Thymus (tissue), 11 donors: ENCODE measurements around the gene MUC12. TPM values are rescaled to one million over a fixed set of nuclear protein-coding genes. Genes with fewer than 3 reads are reported as not detected.
"Not testable (repeated sequence)": the region's sequence is repeated elsewhere in the genome, so short reads cannot be mapped to it uniquely, and the experiment has no call there.

Source experiments
- DNase-seq, 9 donors: peaks; one replicate each; pipeline ENCODE4 v3.0.0-alpha.2; 2013; ENCODE audit warnings: low spot score in 9 of 9, low read depth in 6 of 9, missing footprints in 1 of 9
- H3K27ac ChIP-seq, 2 donors: one replicate each; pipeline ENCODE4 v1.5.1; 2013; ENCODE audit warnings: control low read depth in 1 of 2, low read depth in 1 of 2, low read length in 1 of 2, mild to moderate bottlenecking in 1 of 2, moderate library complexity in 1 of 2
- H3K27me3 ChIP-seq, 2 donors: one replicate each; pipeline ENCODE4 v1.5.1; 2013; ENCODE audit warnings: low read length in 1 of 2; ENCODE audit not compliant: control insufficient read depth in 2 of 2, insufficient read depth in 1 of 2
- H3K36me3 ChIP-seq, 2 donors: one replicate each; pipeline ENCODE4 v1.5.1; 2013; ENCODE audit warnings: low read length in 1 of 2, mild to moderate bottlenecking in 1 of 2, moderate library complexity in 1 of 2; ENCODE audit not compliant: control insufficient read depth in 2 of 2, insufficient read depth in 2 of 2
- H3K4me1 ChIP-seq, 2 donors: one replicate each; pipeline ENCODE4 v1.5.1; 2013; ENCODE audit warnings: low read length in 2 of 2; ENCODE audit not compliant: control insufficient read depth in 2 of 2, insufficient read depth in 2 of 2
- H3K4me3 ChIP-seq, 2 donors: one replicate each; pipeline ENCODE4 v1.5.1; 2013; ENCODE audit warnings: low read length in 2 of 2, control low read depth in 1 of 2, mild to moderate bottlenecking in 1 of 2
- H3K9me3 ChIP-seq, 2 donors: one replicate each; pipeline ENCODE4 v1.5.1; 2013; ENCODE audit warnings: low read length in 1 of 2, mild to moderate bottlenecking in 1 of 2; ENCODE audit not compliant: control insufficient read depth in 2 of 2, insufficient read depth in 1 of 2
- WGBS: extraction: QIAGEN DNeasy Blood & Tissue Kit; methylation state at CpG from one replicate; pipeline ENCODE4 v1.1.7; 2013; 5-methylcytosine and 5-hydroxymethylcytosine counted together
- polyA plus RNA-seq: library from polyadenylated mRNA; stranded (reverse); fragments of 200-250 nt; gene quantifications from one replicate; pipeline ENCODE4 v1.2.3, GENCODE V29; 2013
- total RNA-seq: library from RNA; stranded (reverse); fragments of 120-200 nt; gene quantifications from one replicate; pipeline ENCODE4 v1.2.4, GENCODE V29; 2013
- donor health status: healthy.

The MUC12 gene
- total and polyA plus RNA-seq, 2 donors: 0.57 to 1.4 TPM

DNA sequence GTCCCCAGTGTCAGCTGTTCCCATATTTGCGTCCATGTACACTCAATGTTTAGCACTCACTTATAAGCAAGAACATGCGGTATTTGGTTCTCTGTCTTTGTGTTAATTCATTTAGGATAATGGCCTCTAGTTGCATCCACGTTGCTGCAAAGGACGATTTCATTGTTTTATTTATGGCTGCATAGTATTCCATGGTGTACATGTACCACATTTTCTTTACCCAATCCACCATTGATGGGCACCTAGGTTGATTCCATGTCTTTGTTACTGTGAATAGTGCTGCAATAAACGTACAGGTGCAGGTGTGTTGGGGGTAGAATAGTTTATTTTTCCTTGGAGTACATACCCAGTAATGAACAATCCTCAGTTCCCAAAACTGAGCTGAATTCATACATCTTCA is 91.6 kb downstream of the MUC12 start:
- Histone ChIP-seq H3K4me1 (no peaks in the 10 kb centered on the region), H3K4me3 (no peak overlapping the region), H3K9me3 (no peaks in the 10 kb centered on the region), H3K36me3 (no peaks in the 10 kb centered on the region), H3K27ac (no peak overlapping the region), H3K27me3 (peaks cover 2 to 29% of the 10 kb centered on the region in 2 donors)
- no peak for DNase-seq
- 86% methylated on average over 5 of the region's 5 CpGs for whole genome bisulfite sequencing

DNA sequence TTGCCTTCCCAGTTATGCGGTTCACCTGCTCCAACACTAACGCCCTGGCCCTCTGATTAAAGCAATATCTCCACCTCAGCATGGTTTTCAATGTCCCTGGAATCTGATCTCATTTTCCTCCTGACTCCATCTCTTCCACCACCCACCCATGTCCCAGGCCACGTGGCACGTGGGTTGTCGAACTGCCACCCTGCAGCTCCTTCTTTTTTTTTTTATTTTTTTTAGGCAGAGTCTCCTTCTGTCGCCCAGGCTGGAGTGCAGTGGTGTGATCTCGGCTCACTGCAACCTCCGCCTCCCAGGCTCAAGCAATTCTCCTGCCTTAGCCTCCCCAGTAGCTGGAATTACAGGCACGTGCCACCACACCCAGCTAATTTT is 94.8 kb downstream of the MUC12 start:
- not testable (repeated sequence) for H3K4me3 ChIP-seq, H3K4me1 ChIP-seq, H3K9me3 ChIP-seq, DNase-seq, H3K27ac ChIP-seq, H3K36me3 ChIP-seq
- peaks cover 0 to 34% of the 10 kb centered on the region in 2 donors for H3K27me3 ChIP-seq
- whole genome bisulfite sequencing: 73% methylated on average over 9 of the region's 9 CpGs

DNA sequence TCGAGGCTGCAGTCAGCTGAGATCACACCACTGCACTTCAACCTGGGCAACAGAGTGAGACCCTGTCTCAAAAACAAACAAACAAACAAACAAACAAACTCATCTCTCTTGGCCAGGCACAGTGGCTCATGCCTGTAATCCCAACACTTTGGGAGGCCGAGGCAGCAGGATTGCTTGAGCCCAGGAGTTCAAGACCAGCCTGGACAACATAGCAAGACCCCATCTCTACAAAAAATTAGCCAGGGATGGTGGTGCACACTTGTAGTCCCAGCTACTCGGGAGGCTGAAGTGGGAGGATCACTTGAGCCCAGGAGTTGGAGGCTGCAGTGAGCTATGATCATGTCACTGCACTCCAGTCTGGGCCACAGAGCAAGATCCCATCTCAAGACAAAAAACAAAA is 95.8 kb downstream of the MUC12 start:
- H3K4me3 ChIP-seq, H3K27ac ChIP-seq, H3K4me1 ChIP-seq, DNase-seq, H3K36me3 ChIP-seq, H3K9me3 ChIP-seq: not testable (repeated sequence)
- H3K27me3 ChIP-seq: peaks cover 0 to 27% of the 10 kb centered on the region in 2 donors
- 77% methylated on average over 3 of the region's 3 CpGs for WGBS

DNA sequence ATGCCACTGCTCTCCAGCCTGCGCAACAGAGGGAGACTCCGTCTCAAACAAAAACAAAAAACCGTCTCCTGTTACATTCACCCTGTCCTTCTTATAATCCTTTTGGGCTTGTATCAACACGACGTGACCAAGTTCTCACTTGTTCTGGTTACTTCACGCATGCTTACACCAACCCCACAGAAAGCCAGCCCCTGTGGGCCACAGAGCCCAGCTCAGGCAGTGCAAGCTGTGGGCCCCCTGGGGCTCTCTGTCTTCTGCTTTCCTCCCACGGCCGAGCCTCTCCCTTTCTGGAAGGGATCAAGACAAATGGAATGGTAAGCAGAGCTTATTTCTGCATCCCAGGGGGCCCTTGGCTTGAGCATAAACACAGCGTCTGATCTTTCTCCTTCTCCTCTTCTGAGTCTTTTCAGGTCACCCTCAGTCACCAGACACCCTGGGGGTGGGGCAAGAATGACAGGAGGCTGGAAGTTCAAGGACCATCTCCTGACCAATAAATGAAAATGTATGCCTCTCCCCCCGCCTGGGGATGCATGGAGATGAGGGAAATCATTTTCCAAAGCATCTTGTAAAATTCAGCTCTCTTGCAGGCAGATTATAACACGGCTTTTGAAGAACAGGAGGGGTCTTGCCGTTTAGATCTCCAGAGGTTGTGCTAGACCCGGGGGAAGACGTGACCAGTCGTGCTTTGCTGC is 96.9 kb downstream of the MUC12 start:
- H3K27me3 ChIP-seq: peaks cover 0 to 26% of the 10 kb centered on the region in 2 donors
- 58% methylated on average over 15 of the region's 15 CpGs for WGBS

DNA sequence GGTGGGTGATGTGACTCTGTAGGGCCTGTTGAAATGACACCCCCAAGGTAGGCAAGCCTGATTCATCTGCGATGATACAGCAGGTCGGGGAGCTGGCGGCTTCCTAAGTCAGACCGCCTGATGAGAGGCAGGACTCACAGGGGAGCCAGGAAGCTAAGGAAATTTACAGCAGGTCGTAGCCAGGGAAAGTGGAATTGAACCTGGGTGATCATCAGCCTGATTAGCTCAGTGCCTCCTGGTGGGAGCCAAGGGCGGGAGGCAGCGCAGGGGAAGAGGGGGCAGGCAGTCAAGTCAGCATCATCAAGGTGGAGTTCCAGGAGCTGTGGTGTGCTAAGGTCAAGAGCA is 97.4 kb downstream of the MUC12 start:
- no peaks in the 10 kb centered on the region for H3K36me3 ChIP-seq
- H3K27me3 ChIP-seq: peaks cover 0 to 27% of the 10 kb centered on the region in 2 donors
- H3K9me3 ChIP-seq: no peaks in the 10 kb centered on the region
- no peak overlapping the region for H3K4me3 ChIP-seq
- DNase-seq: no peak
- WGBS: 67% methylated on average over 7 of the region's 7 CpGs
- peaks cover 0 to 2% of the 10 kb centered on the region in 2 donors for H3K4me1 ChIP-seq
- H3K27ac ChIP-seq: peak overlapping the region in 1 of 2 donors; percentile 56

More for the DNA sequence above, 96.9 kb downstream of the MUC12 start:
- peak in 1 of 9 donors; percentile 30 for DNase-seq
- no peaks in the 10 kb centered on the region for H3K9me3 ChIP-seq
- H3K36me3 ChIP-seq: no peaks in the 10 kb centered on the region
- peaks cover 0 to 2% of the 10 kb centered on the region in 2 donors for H3K4me1 ChIP-seq
- peak overlapping the region in 1 of 2 donors; percentile 56 for H3K27ac ChIP-seq
- H3K4me3 ChIP-seq: no peak overlapping the region

DNA sequence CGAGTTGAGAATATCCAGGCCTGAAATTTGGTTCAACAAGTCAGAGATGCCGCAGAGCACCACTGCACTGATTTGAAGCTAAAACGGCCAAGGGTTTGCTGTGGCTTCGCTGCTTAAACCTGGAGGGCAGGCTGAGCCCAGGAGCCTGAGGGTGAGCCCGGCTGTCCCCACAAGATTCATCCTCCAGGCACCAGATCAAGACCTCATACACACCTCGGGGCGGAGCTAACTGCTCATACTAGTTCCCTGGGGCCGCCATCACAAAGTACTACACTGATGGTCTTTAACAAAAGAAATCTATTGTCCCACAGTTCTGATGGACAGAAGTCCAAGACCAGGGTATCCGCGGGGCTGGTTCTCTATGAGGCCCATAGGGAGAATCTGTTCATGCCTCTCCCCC is 99.0 kb downstream of the MUC12 start:
- DNase-seq: no peak
- Histone ChIP-seq H3K4me1 (peaks cover 0 to 2% of the 10 kb centered on the region in 2 donors), H3K27ac (no peak overlapping the region), H3K4me3 (no peak overlapping the region), H3K27me3 (peaks cover 0 to 30% of the 10 kb centered on the region in 2 donors), H3K36me3 (no peaks in the 10 kb centered on the region), H3K9me3 (no peaks in the 10 kb centered on the region)
- WGBS: 93% methylated on average over 10 of the region's 10 CpGs

Other genes starting within 250 kb of the MUC12 start
- gene EPO, start 249.1 kb upstream of the MUC12 start, total RNA-seq: 0.09 TPM
- gene EPO, start 249.1 kb upstream of the MUC12 start, polyA plus RNA-seq: 1.0 TPM
- gene ZAN, start 236.0 kb upstream of the MUC12 start, total RNA-seq: 0.19 TPM
- gene ZAN, start 236.0 kb upstream of the MUC12 start, polyA plus RNA-seq: 0.02 TPM
- 7.3 TPM for gene EPHB4, start 142.0 kb upstream of the MUC12 start, total RNA-seq
- gene EPHB4, start 142.0 kb upstream of the MUC12 start, polyA plus RNA-seq: 9.6 TPM
- gene SLC12A9, start 116.9 kb upstream of the MUC12 start, total RNA-seq: 7.5 TPM
- gene SLC12A9, start 116.9 kb upstream of the MUC12 start, polyA plus RNA-seq: 48.0 TPM
- 22.2 TPM for gene TRIP6, start 102.2 kb upstream of the MUC12 start, total RNA-seq
- 26.1 TPM for gene TRIP6, start 102.2 kb upstream of the MUC12 start, polyA plus RNA-seq
- gene SRRT, start 94.5 kb upstream of the MUC12 start, total RNA-seq: 74.2 TPM
- gene SRRT, start 94.5 kb upstream of the MUC12 start, polyA plus RNA-seq: 120 TPM
- gene UFSP1, start 79.8 kb upstream of the MUC12 start, total RNA-seq: 2.7 TPM
- gene UFSP1, start 79.8 kb upstream of the MUC12 start, polyA plus RNA-seq: 3.6 TPM
- gene ACHE, start 73.7 kb upstream of the MUC12 start, total RNA-seq: 6.9 TPM
- gene ACHE, start 73.7 kb upstream of the MUC12 start, polyA plus RNA-seq: 7.9 TPM
- 1.4 TPM for gene MUC3A, start 20.0 kb upstream of the MUC12 start, total RNA-seq
- gene MUC3A, start 20.0 kb upstream of the MUC12 start, polyA plus RNA-seq: 2.3 TPM
- gene MUC17, start 50.5 kb downstream of the MUC12 start, total RNA-seq: under 0.01 TPM
- gene MUC17, start 50.5 kb downstream of the MUC12 start, polyA plus RNA-seq: under 0.01 TPM
- 6.9 TPM for gene TRIM56, start 115.9 kb downstream of the MUC12 start, total RNA-seq
- gene TRIM56, start 115.9 kb downstream of the MUC12 start, polyA plus RNA-seq: 12.8 TPM
- gene SERPINE1, start 157.5 kb downstream of the MUC12 start, total RNA-seq: 2.1 TPM
- 7.3 TPM for gene SERPINE1, start 157.5 kb downstream of the MUC12 start, polyA plus RNA-seq
- 27.9 TPM for gene AP1S1, start 184.9 kb downstream of the MUC12 start, total RNA-seq
- 48.5 TPM for gene AP1S1, start 184.9 kb downstream of the MUC12 start, polyA plus RNA-seq
- 0.05 TPM for gene VGF, start 196.0 kb downstream of the MUC12 start, total RNA-seq
- gene VGF, start 196.0 kb downstream of the MUC12 start, polyA plus RNA-seq: 0.52 TPM
- not detected for gene NAT16, start 210.7 kb downstream of the MUC12 start, total RNA-seq
- gene NAT16, start 210.7 kb downstream of the MUC12 start, polyA plus RNA-seq: not detected
- gene MOGAT3, start 231.5 kb downstream of the MUC12 start, total RNA-seq: not detected
- 0.11 TPM for gene MOGAT3, start 231.5 kb downstream of the MUC12 start, polyA plus RNA-seq
- gene PLOD3, start 248.0 kb downstream of the MUC12 start, total RNA-seq: 7.1 TPM
- gene PLOD3, start 248.0 kb downstream of the MUC12 start, polyA plus RNA-seq: 32.0 TPM
- 68.3 TPM for gene ZNHIT1, start 248.6 kb downstream of the MUC12 start, total RNA-seq
- 103 TPM for gene ZNHIT1, start 248.6 kb downstream of the MUC12 start, polyA plus RNA-seq